Left hindlimb (tissue), 1 donor: ENCODE results near the gene TXNL1.

ENCODE experiments used
- DNase-seq: peaks from one replicate; pipeline ENCODE4 v3.0.0-alpha.2; 2018

TXNL1 gene

GRCh38 chr18:56565551-56566345, 72.6 kb downstream of the TXNL1 start:
- DNase-seq: peak; percentile 36

GRCh38 chr18:56565046-56565445, 73.3 kb downstream of the TXNL1 start:
- DNase-seq: no peak

- DNase-seq: peak; percentile 39
Measured at GRCh38 chr18:56563568-56563967, 74.8 kb downstream of the TXNL1 start.

GRCh38 chr18:56562479-56562878, 75.9 kb downstream of the TXNL1 start:
- DNase-seq: no peak

DNA sequence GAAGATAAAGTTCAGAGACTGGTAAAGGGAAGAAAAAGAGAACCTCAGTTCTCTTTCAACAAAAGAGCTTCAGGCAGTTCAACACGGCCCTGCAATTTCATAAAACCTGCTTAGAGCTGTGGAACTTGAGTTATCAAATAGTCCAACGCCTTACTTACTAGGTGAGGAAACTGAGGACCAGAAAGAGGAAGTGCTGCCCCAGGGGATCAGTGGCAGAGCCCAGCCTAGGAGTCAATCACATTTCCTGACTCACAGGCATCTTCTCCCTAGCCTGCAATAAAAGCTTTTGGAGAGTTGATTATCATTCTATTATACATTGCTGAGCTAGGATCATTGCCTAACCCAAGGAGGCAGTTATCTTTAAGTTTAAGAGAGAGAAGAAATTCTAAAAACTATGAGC, 77.4 kb downstream of the TXNL1 start:
- DNase-seq: no peak

DNA sequence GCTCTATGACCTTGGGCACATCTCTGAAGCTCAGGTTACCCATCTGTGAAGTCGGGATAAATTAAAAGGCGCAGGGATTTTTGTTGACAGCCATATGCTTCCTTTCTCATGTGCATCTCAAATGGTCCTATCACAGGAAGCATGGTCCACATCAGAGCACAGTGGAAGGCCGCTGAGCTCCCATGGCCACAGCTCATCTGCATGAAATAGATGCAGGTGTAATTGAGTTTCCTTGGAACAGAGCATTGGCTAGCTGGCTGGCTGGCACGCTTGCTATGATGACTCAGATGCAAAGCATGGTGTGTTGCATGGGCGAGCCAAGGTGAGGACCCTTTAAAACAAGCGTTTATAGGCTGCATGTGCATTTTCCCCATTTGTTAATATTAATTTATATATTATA, 79.3 kb downstream of the TXNL1 start:
- DNase-seq: no peak

DNA sequence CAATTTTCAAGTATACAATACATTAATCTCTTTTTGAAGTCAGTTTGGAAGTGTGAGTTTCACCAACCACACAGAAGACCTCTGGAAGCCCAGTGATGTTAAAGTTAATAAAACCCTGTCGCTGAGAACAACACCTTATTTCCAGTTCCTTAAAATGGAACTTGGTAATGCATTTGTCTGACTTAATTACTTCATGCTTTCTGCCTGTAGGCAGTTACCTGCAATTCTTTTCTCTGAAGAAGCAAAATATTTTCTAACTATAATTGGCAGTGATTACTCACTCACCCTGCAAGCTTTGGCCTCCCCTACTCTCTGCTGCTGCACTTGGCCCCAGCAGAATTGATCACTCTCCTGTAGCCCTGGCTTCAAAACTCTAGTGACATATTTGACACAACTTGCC, 81.5 kb downstream of the TXNL1 start:
- DNase-seq: no peak

GRCh38 chr18:56550121-56550520, 88.3 kb downstream of the TXNL1 start:
- no peak for DNase-seq
